Middle frontal gyrus (tissue), 1 donor: ENCODE data around the gene ARMC2.
"Not testable (repeated sequence)": the region's sequence is repeated elsewhere in the genome, so short reads cannot be mapped to it uniquely, and the experiment has no call there.

Source experiments
- DNase-seq: peaks from one replicate; pipeline ENCODE4 v3.0.0-alpha.2; 2015; ENCODE audit warnings: low spot score; ENCODE audit errors: extremely low spot score

ARMC2 gene

DNA sequence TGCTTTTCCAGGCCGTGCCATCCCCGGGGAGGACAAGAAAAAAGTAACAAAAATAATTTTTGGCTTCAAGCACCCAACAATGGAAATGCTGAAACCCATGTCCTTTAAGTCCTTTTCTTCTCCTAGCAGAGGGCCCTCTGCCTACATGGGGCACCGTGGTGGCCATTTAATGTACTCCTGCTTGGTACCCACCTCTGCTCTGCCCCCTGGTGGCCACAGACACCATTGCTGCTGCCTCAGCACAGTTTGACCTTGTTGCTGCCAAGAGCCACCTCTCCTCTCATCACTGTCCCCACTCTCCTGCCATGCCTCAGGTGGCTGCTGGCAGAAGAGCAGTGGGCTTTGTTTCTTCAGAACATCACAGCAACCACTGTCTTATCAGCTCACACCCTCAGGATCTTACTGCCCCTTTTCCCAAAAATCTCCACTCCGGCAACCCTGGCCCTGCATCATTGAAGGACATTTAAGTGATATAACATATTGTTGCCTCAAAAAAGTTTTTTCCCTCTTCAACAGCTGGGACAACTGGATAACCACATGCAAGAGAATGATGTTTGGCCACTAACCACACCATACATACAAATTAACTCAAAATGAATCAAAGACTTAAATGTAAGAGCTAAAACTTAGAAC is 12.9 kb upstream of the ARMC2 start:
- peak; percentile 77 for DNase-seq

DNA sequence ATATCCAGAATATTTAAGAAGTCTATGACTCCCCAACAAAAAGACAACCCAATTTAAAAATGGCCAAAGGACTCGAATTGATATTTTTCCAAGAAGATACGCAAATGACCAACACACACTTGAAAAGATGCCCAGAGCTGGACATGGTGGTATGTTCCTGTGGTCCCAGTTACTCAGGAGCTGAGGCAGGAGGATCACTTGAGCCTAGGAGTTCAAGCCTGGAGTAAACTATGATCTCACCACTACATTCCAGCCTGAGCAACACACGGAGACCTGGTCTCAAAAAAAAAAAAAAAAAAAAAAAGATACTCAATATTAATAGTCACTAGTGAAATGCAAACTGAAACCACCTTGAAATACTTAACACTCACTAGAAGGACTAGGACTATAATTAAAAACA is 12.2 kb upstream of the ARMC2 start:
- no peak for DNase-seq

- DNase-seq, result no peak
These were observed 10.8 kb upstream of the ARMC2 start for GRCh38 chr6:108837236-108837971.

- no peak for DNase-seq
These were observed 10.0 kb upstream of the ARMC2 start for GRCh38 chr6:108838101-108838717.

DNA sequence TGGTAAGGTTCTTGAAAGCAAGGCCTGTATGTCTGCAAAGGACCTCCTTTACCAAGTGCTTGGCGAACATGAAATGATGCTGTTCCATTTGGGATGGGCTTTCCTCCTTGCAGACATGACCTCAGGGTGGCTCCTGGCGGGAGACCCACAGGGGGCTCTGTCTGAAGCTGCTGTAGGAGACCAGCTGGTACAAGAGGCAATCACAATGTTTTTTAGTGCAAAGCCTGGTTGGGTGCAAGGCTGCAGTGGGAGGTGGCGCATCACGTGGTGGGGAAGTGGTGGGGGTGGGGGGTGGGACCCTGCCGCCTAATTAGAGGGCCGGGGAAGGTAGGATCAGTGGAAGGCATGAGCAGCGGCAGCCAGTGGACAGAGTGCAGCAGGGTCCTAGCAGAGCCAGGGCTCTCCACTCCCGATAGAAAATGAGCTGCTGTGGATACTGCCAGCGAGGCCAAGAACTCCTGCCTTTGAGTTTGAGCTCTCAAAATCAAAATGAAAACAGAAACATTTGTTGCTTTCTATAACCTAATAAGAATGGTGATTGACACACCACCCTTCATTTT is 9.1 kb upstream of the ARMC2 start:
- DNase-seq, result no peak

DNA sequence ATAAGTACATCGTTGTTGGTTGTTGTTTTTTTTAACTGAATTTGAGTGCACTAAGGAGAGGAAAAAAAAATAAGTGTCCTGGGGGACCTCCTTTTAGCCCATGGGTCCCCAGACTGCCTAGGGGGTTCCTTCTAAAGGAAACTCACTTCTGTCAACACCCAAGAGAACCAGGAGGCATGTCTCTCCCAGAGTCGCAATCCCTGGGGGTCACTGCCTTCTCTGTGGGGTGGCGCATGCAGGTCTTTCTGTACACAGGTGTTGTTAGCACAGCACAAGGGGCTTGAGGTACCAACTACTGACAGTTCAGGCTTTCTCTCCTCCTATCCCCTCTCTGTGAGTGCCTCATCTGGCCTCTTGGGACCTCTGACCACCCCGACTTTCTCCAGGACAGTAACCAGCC is 7.3 kb upstream of the ARMC2 start:
- DNase-seq, result no peak

DNA sequence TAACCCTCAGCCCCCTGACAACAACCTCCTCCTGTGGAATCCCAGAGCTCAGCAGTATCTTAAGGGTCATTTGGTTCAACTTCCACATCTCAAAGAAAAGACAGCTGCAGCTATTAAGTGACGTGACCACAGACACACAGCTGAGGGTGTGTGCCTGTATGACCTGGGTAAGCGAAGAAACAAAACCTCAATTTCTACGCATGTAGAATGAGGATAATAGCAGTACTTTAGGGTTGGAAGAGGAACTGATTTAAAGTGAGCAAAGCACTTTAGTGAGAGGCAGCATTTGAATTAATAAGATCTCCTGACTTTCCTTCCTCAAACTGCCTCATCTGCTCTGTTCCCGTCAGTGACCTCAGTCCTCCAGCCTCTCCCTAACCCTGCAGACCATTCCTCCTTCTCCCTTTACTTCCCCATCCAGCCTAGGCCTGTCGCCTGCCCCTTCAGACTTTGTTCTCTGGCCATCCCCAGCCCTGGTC is 6.8 kb upstream of the ARMC2 start:
- no peak for DNase-seq

DNA sequence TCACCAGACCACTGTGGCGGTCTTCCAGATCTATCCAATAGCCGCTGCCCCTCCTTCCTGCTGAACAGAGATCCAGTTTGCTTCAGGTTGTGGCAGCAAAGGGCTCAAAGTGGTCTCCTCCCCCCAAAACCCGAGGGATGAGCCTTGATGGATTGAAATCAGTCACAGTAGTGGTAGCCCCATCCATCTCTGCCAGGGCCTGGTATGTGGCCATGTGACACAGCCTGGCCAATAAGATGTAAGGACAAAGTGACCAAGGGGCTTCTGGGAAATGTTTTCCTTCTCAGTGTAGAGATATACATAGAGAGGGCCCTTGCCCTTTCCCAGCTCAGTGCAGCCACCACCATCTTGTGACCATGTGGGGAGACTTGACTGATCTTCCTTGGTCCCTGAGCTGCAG is 4.1 kb upstream of the ARMC2 start:
- no peak for DNase-seq

- no peak for DNase-seq
These were observed 3.1 kb upstream of the ARMC2 start for GRCh38 chr6:108845145-108845544.

DNA sequence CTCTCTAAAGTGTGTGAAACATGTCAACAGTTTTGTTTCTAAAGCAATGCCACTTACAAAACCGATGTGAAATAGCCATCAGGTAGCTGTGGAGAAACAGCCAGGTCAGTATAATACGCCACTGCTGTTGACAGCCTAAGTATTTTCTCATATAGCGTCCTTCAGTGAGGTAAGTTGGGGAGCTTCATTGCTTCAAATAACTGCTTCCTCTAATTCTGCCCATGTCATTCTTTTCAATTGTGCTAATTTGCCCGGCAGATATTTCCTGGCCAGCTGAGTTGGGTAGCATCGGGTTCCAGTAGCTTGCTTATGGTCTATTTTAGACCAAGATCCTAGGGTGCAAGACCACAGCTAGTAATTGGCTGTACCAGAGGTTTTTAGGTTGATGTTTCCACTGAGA is 2.1 kb upstream of the ARMC2 start:
- no peak for DNase-seq

GRCh38 chr6:108846628-108847027 is 1.6 kb upstream of the ARMC2 start:
- DNase-seq, result no peak

DNA sequence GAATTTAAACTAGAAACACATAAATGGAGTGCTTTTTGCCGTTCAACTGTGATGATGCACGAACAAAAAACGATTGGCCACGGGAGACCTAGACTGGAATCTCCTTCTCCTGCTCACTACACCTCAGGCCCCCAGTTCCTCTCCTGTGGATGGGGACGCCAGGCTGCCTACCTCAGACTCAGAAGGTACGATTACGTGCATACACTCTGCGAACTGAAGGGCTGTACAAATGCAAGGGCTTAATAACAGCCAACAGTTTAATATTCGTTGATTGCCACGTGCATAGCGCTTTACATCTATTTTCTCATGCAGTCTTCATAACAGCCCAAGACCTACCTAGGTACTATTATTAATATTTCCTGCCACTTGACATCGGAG is 495 bp upstream of the ARMC2 start:
- DNase-seq, result no peak

DNA sequence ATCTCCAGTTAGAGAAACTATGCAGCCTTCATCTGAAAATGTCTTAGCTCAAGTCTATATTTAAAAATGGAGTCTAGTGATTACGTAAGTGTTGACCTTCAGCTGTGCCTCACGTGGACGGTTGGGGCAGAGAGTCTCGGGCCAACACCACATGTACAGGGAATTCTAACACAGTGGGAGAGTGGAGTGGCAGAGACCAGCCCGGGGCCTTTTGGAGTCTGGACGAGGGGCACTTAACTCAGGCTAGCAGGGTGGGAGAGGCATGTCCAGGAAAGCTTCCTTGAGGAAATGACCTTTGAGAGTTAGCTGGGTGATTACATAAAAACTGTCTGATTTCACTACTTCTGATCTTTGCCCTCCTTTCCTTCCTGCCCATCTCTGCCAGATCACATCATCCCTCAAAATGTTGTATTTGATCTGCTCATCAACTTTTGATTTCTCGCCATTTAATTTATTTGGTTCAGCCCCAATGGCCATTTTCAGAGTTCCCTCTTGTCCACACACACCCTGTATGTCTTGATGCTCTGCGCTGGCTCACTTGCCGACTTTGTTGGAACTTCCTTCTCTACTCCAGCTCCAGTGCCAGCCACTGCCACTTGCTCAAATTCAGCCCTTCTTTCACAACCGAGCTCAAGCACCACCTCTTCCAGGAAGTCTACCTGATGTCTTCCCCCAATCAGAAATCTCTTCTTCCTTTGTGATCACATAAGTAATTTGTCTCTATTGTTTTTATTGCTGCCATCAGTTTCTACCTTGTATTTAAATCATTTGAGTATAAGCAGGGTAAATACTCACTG is 2.6 kb downstream of the ARMC2 start:
- no peak for DNase-seq

GRCh38 chr6:108851756-108852155 is 3.5 kb downstream of the ARMC2 start:
- no peak for DNase-seq

GRCh38 chr6:108853077-108853476 is 4.9 kb downstream of the ARMC2 start:
- DNase-seq, result no peak

DNA sequence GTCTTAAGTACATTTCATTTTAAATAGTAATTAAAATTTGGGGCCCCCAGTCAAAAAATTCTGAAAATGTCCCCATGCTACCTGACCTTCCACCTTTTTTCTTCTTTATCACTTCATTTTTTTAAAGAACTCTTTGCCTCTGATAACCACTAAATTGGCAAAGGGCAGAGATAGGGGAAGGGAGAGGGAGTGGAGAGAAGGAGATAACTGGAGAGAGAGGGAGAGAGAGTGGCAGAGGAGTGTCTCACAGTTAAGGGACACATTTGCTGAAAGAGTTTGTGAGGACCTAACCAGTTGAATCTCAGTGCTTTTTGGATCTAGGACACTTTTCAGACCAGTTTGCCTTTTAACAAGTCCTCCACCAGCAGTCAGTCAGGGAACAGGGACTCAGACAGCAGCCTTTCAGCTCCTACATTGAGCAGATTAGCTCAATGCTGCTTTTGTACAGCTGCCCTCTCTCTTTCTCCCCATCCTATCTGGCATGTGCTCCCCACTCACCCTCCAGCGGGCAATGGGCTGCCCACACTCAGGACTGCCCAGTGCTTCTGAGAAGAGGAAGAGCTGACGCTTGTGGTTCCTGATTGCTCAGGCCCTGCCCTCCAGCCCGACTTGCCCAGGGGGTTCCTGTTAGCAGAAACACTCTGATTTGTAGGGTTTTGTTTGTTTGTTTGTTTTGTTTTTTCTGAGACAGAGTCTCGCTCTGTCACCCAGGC is 14.4 kb downstream of the ARMC2 start:
- DNase-seq, result no peak

DNA sequence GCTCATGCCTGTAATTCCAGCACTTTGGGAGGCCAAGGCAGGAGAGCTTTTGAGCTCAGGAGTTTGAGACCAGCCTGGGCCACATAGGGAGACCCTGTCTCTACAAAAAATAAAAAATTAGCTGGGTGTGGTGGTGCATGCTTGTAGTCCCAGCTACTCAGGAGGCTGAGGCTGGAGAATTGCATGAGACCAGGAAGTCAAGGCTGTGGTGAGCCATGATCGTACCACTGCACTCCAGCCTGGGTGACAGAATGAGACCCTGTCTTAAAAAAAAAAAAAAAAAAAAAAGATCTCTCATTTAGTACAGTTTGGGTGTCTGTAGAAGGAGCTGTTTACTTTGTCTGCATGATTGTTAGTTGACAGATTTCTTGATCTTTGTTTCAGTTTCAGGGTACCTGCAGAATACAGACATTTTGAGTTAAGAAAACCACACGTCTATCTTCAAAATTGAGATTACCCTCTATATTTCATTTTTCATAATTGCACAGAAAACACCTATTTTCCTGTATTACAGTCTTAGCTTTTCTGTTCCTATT is 17.6 kb downstream of the ARMC2 start:
- not testable (repeated sequence) for DNase-seq

DNA sequence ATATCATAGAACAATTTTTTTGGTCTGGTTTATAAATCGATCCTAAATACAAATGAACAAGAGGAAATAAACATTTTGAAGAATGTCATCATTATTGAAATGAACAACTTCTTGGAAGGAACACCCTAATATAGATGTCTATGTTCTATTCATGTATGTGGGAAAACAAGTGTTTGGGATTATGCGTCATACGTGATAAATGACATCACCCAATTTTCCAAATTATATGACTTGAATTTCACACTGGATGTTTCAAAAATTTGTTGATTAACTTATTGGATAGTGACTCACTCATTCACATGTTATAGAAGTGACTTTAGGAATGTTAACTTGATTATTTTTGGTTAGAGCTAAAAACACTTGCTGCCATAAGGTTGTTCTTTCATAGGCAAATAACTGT is 18.6 kb downstream of the ARMC2 start:
- DNase-seq, result no peak

GRCh38 chr6:108868647-108869046 is 20.4 kb downstream of the ARMC2 start:
- no peak for DNase-seq

DNA sequence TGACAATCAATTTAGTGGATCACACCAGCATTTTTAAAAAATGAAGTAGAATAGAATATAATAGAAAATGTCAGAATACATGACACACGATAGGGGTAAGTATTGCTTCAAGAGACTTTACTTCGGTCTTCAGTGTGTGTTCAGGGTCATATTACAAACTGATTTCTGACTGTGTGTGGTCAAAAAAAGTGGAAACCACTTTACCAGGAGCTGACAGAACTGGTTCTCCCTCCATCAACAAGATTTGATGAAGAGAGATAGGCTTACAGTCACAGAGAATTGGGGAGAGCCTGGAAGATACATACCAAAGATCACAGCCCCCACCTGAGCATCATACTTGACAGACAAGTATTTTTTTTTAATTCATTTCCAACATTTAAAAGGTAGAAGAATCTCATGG is 21.7 kb downstream of the ARMC2 start:
- no peak for DNase-seq

DNA sequence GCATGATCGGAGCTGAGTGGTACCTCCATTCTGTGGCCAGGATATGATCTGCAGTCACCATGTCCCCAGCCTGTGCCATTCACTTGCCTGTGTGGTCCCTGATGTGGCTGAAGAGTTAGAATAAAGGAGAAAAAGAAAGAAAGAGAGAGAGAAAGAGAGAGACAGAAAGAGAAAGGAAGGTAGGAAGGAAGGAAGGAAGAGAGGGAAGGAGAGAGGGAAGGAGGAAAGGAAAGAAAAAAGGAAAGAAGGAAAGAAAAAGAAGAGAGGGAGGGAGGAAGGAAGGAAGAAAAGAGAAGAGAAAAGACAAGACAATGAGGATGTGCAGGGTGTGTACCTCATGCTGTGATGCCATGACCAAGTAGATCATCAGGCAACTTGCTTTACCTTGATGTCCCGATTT is 22.1 kb downstream of the ARMC2 start:
- no peak for DNase-seq
